NCI-H1048 (cell line): Measurements from ENCODE around the gene UBQLN3.

ENCODE experiments used
- DNase-seq: peaks from one replicate; lab custom pipeline; 2025; lab: John Stamatoyannopoulos, UW

UBQLN3 gene

GRCh38 chr11:5505363-5506048 lies 4.3 kb downstream of the UBQLN3 start:
- no peak for DNase-seq

- DNase-seq = no peak
Measured at GRCh38 chr11:5504403-5504921, 5.3 kb downstream of the UBQLN3 start.

- no peak for DNase-seq
Measured at GRCh38 chr11:5500393-5500801, 9.4 kb downstream of the UBQLN3 start.

GRCh38 chr11:5499671-5500070 lies 10.1 kb downstream of the UBQLN3 start:
- DNase-seq = no peak

GRCh38 chr11:5489576-5490357 lies 20.0 kb downstream of the UBQLN3 start:
- no peak for DNase-seq

GRCh38 chr11:5488798-5489399 lies 20.9 kb downstream of the UBQLN3 start:
- no peak for DNase-seq

- no peak for DNase-seq
Measured at GRCh38 chr11:5488385-5488784, 21.4 kb downstream of the UBQLN3 start, which contains the start of gene OR52D1. Gene OR52D1 (plus strand): TSS chr11:5488685. CDS start chr11:5488707, 22 bp downstream.

GRCh38 chr11:5486421-5486820 lies 23.3 kb downstream of the UBQLN3 start:
- DNase-seq = no peak

- DNase-seq = no peak
Measured at GRCh38 chr11:5486003-5486402, 23.8 kb downstream of the UBQLN3 start.

GRCh38 chr11:5476186-5476819 lies 33.5 kb downstream of the UBQLN3 start:
- no peak for DNase-seq

GRCh38 chr11:5473921-5474320 lies 35.8 kb downstream of the UBQLN3 start:
- DNase-seq = no peak

- no peak for DNase-seq
Measured at GRCh38 chr11:5467527-5467926, 42.2 kb downstream of the UBQLN3 start.

GRCh38 chr11:5460983-5461621 lies 48.7 kb downstream of the UBQLN3 start:
- DNase-seq = no peak
